Loucy (cell line): ENCODE results near the gene SLC17A8.
"Not testable (repeated sequence)": the region's sequence is repeated elsewhere in the genome, so short reads cannot be mapped to it uniquely, and the experiment has no call there.

Source experiments
- CTCF ChIP-seq: fragments of 200-600 bp; sonication (generic); conservative IDR thresholded peaks from 2 replicates; pipeline ENCODE4 v1.5.1; 2014; ENCODE audit warnings: mild to moderate bottlenecking, antibody characterized with exemption, low read length
- EZH2phosphoT487 ChIP-seq: fragments of 200-600 bp; IDR thresholded peaks from 2 replicates; pipeline ENCODE4 v1.6.1; 2018; ENCODE audit warnings: antibody characterized with exemption, mild to moderate bottlenecking, moderate library complexity, borderline replicate concordance

GRCh38 chr12:100344351-100344750, 12.5 kb upstream of the SLC17A8 start:
- not testable (repeated sequence) for TF ChIP-seq CTCF, EZH2phosphoT487
